PC-9 (cell line): Measurements from ENCODE around the gene SLC16A2. TPM values are rescaled to one million over a fixed set of nuclear protein-coding genes. Genes with fewer than 3 reads are reported as not detected.

ENCODE experiments used
- BruUV-seq: library from RNA; stranded (reverse); fragments of 400-500 nt; replicated peaks from 2 replicates; lab custom pipeline; 2021; lab: Mats Ljungman, UMichigan
- CTCF ChIA-PET: fragments of 300-600 bp; sonication (Branson Sonifier 250); formaldehyde crosslinking; loops from one replicate; lab custom pipeline; 2022; ENCODE audit warnings: antibody characterized with exemption; lab: Charles Lee
- POLR2A ChIA-PET: fragments of 300-600 bp; sonication (Branson Sonifier 250); formaldehyde crosslinking; loops from one replicate; lab custom pipeline; 2022; ENCODE audit warnings: antibody characterized with exemption; ENCODE audit not compliant: unreplicated experiment; lab: Charles Lee
- DNase-seq, 2 experiments: peaks; one replicate each; pipeline versions ENCODE4 v3.0.0 to v3.0.0-alpha.2; 2015 to 2022; ENCODE audit warnings: mixed read lengths in 1 of 2
- H2AFZ ChIP-seq: fragments of 200-600 bp; sonication (generic); 2 replicates; pipeline ENCODE4 v1.8.1; 2017; ENCODE audit warnings: antibody characterized with exemption
- H3F3A ChIP-seq: fragments of 200-600 bp; sonication (generic); 2 replicates; pipeline ENCODE4 v1.8.1; 2017; ENCODE audit warnings: antibody characterized with exemption, mild to moderate bottlenecking, low read depth; ENCODE audit not compliant: insufficient read depth
- H3K27ac ChIP-seq: fragments of 200-600 bp; sonication (generic); 2 replicates; pipeline ENCODE4 v1.6.1; 2016; ENCODE audit warnings: mixed run types
- H3K27me3 ChIP-seq: fragments of 200-600 bp; sonication (generic); 2 replicates; pipeline ENCODE4 v1.6.1; 2016; ENCODE audit warnings: low read depth, mixed run types; ENCODE audit not compliant: insufficient read depth
- H3K36me3 ChIP-seq: fragments of 200-600 bp; sonication (generic); 2 replicates; pipeline ENCODE4 v1.6.1; 2016; ENCODE audit warnings: low read depth, mixed run types
- H3K4me1 ChIP-seq: fragments of 200-600 bp; sonication (generic); replicated peaks from 2 replicates; pipeline ENCODE4 v1.6.1; 2016; ENCODE audit warnings: mixed run types; ENCODE audit not compliant: insufficient read depth
- H3K4me2 ChIP-seq: fragments of 200-600 bp; sonication (generic); 2 replicates; pipeline ENCODE4 v1.6.1; 2017; ENCODE audit warnings: mixed run types
- H3K4me3 ChIP-seq: fragments of 200-600 bp; sonication (generic); 2 replicates; pipeline ENCODE4 v1.6.1; 2016; ENCODE audit warnings: mixed run types
- H3K79me2 ChIP-seq: fragments of 200-600 bp; sonication (generic); 2 replicates; pipeline ENCODE4 v1.6.1; 2017; ENCODE audit warnings: low read depth, mixed run types
- H3K9me2 ChIP-seq: fragments of 200-600 bp; sonication (generic); 2 replicates; pipeline ENCODE4 v1.8.1; 2017; ENCODE audit warnings: mild to moderate bottlenecking; ENCODE audit not compliant: insufficient read depth
- H3K9me3 ChIP-seq: fragments of 200-600 bp; sonication (generic); 2 replicates; pipeline ENCODE4 v1.8.1; 2016; ENCODE audit warnings: low read depth; ENCODE audit not compliant: insufficient read depth
- H4K20me1 ChIP-seq: fragments of 200-600 bp; sonication (generic); 2 replicates; pipeline ENCODE4 v1.8.1; 2017; ENCODE audit not compliant: insufficient read depth
- EZH2 ChIP-seq: fragments of 200-600 bp; sonication (generic); IDR thresholded peaks from 2 replicates; pipeline ENCODE4 v1.8.0; 2017; ENCODE audit warnings: antibody characterized with exemption, low read depth
- intact Hi-C: fragments of 100-400 bp; cut with micrococcal nuclease; formaldehyde crosslinking; loops from one replicate; pipeline ENCODE4 v1.10.0; 2022; ENCODE audit not compliant: unreplicated experiment
- total RNA-seq: library from RNA; stranded (reverse); gene quantifications from 2 replicates; pipeline ENCODE4 v1.2.3, GENCODE V29; 2021
- TF ChIP-seq, protein P1 (sequence below): fragments of 200-600 bp; sonication (generic); conservative IDR thresholded peaks from 2 replicates; pipeline ENCODE4 v1.6.1; 2017; ENCODE audit warnings: mixed run types, antibody characterized with exemption, mild to moderate bottlenecking, moderate library complexity

SLC16A2 gene
- total RNA-seq, 1 experiment from 2014 or later = not detected

DNA sequence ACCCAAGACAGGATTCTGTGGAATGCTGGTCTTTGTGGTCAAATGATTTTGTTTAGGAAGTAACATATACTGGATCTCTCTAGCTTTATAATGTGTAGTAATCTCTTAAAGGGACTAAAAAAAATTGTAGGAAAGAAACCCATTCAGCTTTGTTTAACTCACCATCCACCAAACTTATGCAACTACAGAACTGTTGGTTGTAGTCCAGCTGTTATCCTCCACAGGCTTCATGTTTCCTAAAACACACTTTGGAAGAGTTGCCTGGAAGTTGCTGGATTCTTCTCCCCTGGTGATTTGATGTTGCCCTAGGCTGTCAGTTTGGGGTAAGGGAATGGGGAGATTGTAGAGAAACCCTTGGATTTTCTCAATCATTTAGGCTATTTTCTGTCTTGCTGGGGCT is 103.8 kb downstream of the SLC16A2 start:
- Histone ChIP-seq H4K20me1 (no peaks in the 10 kb centered on the region), H3K27me3 (no peaks in the 10 kb centered on the region), H3F3A (no peaks in the 10 kb centered on the region), H3K4me3 (no peak overlapping the region), H3K9me3 (no peaks in the 10 kb centered on the region), H3K4me2 (no peak overlapping the region), H3K9me2 (no peaks in the 10 kb centered on the region), H3K36me3 (no peaks in the 10 kb centered on the region), H3K4me1 (no peaks in the 10 kb centered on the region), H2AFZ (no peak overlapping the region), H3K79me2 (no peaks in the 10 kb centered on the region), H3K27ac (no peak overlapping the region)
- no TSS peak for BruUV-seq
- TF ChIP-seq, protein P1, sequence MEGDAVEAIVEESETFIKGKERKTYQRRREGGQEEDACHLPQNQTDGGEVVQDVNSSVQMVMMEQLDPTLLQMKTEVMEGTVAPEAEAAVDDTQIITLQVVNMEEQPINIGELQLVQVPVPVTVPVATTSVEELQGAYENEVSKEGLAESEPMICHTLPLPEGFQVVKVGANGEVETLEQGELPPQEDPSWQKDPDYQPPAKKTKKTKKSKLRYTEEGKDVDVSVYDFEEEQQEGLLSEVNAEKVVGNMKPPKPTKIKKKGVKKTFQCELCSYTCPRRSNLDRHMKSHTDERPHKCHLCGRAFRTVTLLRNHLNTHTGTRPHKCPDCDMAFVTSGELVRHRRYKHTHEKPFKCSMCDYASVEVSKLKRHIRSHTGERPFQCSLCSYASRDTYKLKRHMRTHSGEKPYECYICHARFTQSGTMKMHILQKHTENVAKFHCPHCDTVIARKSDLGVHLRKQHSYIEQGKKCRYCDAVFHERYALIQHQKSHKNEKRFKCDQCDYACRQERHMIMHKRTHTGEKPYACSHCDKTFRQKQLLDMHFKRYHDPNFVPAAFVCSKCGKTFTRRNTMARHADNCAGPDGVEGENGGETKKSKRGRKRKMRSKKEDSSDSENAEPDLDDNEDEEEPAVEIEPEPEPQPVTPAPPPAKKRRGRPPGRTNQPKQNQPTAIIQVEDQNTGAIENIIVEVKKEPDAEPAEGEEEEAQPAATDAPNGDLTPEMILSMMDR = no peak
- TF ChIP-seq EZH2 = no peak
- intact Hi-C loops = no loop called here
- CTCF ChIA-PET = no interaction called here
- POLR2A ChIA-PET = no interaction called here
- no peak for DNase-seq

DNA sequence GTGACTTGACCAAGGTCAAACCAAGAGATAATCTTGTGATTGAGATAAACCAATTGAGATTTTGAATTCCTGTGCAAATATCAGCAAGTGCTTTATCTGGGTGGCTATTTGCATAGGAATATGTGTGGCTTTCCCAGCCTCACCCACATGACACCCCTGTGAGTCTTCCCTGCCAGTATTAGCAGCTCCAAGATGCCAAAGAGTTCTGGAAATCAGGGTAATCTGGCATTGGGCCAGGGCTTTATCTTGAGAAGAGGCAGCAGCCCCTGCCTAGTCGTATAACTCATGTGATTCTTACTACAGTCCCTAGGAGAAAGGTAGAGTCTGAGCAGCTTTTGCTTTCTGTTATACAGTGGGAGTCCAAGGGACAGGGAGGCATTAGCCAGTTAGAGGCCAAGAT is 105.5 kb downstream of the SLC16A2 start:
- Histone ChIP-seq H3K27me3 (no peaks in the 10 kb centered on the region), H3K27ac (no peak overlapping the region), H3K9me2 (no peaks in the 10 kb centered on the region), H4K20me1 (no peaks in the 10 kb centered on the region), H3K4me1 (no peaks in the 10 kb centered on the region), H3K4me2 (no peak overlapping the region), H3K36me3 (no peaks in the 10 kb centered on the region), H3K9me3 (no peaks in the 10 kb centered on the region), H3K4me3 (no peak overlapping the region), H2AFZ (no peak overlapping the region), H3F3A (no peaks in the 10 kb centered on the region), H3K79me2 (no peaks in the 10 kb centered on the region)
- no TSS peak for BruUV-seq
- ChIA-PET CTCF (no interaction called here), POLR2A (no interaction called here)
- intact Hi-C loops = no loop called here
- TF ChIP-seq EZH2 = no peak
- TF ChIP-seq, protein P1 = no peak
- DNase-seq = no peak

DNA sequence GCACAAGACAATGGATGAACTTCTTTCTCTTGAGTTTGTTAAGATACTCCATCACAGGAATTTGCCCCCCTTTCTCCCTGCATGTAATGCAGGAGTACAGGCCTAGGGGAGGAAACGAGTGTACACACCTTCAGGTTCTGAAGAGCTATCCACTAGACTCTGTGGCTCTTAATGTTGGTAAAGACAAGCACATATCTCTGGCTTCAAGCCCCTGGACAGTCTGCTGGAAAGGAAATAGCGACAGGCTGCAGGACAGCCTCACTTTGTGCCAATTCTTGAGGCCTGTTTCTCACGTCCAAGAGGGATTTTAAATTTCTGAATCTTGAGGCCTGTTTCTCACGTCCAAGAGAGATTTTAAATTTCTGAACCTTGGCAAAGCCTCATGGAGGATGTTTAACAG is 106.1 kb downstream of the SLC16A2 start:
- no TSS peak for BruUV-seq
- no peak overlapping the region for H3K27ac ChIP-seq
- no peak overlapping the region for H3K4me3 ChIP-seq
- no peaks in the 10 kb centered on the region for H3K27me3 ChIP-seq
- no peaks in the 10 kb centered on the region for H3K4me1 ChIP-seq
- H4K20me1 ChIP-seq = no peaks in the 10 kb centered on the region
- H3K36me3 ChIP-seq = no peaks in the 10 kb centered on the region
- intact Hi-C loops = no loop called here
- no peaks in the 10 kb centered on the region for H3F3A ChIP-seq
- H3K9me2 ChIP-seq = no peaks in the 10 kb centered on the region
- DNase-seq = no peak
- H2AFZ ChIP-seq = no peak overlapping the region
- no peaks in the 10 kb centered on the region for H3K79me2 ChIP-seq
- H3K4me2 ChIP-seq = no peak overlapping the region
- TF ChIP-seq, protein P1 = no peak
- TF ChIP-seq EZH2 = no peak
- CTCF ChIA-PET = no interaction called here
- H3K9me3 ChIP-seq = no peaks in the 10 kb centered on the region
- POLR2A ChIA-PET = no interaction called here
